ENCODE data around the gene PSMA8.
A peak's percentile ranks its signal among the peaks of the same experiment; 100 is the strongest.

Gene PSMA8

GRCh38 chr18:26226229-26227050 lies 92.8 kb downstream of the PSMA8 start, which contains the start of gene TAF4B (continued):
- TF ChIP-seq SCRT1 (tag by site-specific recombination; IDR thresholded peaks at IDR 0.05; ENCODE audit: borderline replicate concordance) (no peak), ZNF518A (tag by site-specific recombination; conservative IDR thresholded peaks at IDR 0.05; ENCODE audit: low read depth) (0 out of 2 replicates have a peak, but pooled peaks have one; percentile 4), ZNF704 (tag by site-specific recombination; IDR thresholded peaks at IDR 0.05) (no peak), MYNN (tag by site-specific recombination; IDR thresholded peaks at IDR 0.05; ENCODE audit: borderline replicate concordance) (no peak), ZSCAN4 (tag by site-specific recombination; IDR thresholded peaks at IDR 0.05) (no peak), ZNF510 (tag by site-specific recombination; IDR thresholded peaks at IDR 0.05; ENCODE audit: insufficient replicate concordance) (no peak), GLI4 (tag by site-specific recombination; IDR thresholded peaks at IDR 0.05) (no peak; the same call in 1 of the 2 replicates), ZNF311 (tag by site-specific recombination; IDR thresholded peaks at IDR 0.05; ENCODE audit: borderline replicate concordance) (no peak), ZNF792 (tag by site-specific recombination; IDR thresholded peaks at IDR 0.05) (peak; percentile 73; the same call in 1 of the 2 replicates), ZNF37A (tag by site-specific recombination; IDR thresholded peaks at IDR 0.05) (no peak), ZNF202 (tag by site-specific recombination; IDR thresholded peaks at IDR 0.05; ENCODE audit: borderline replicate concordance) (no peak), CTCF (tag by site-specific recombination; IDR thresholded peaks at IDR 0.05) (no peak), ZNF654 (tag by site-specific recombination; IDR thresholded peaks at IDR 0.05; ENCODE audit: low read depth) (no peak), ZNF488 (tag by site-specific recombination; IDR thresholded peaks at IDR 0.05) (no peak), KLF10 (tag by site-specific recombination; IDR thresholded peaks at IDR 0.05) (no peak), ZNF169 (tag by site-specific recombination; IDR thresholded peaks at IDR 0.05) (no peak), MZF1 (tag by site-specific recombination; IDR thresholded peaks at IDR 0.05; ENCODE audit: borderline replicate concordance) (no peak), OVOL3 (tag by site-specific recombination; IDR thresholded peaks at IDR 0.05) (no peak), ZNF16 (tag by site-specific recombination; IDR thresholded peaks at IDR 0.05; ENCODE audit: low read depth) (no peak), ZNF157 (tag by site-specific recombination; IDR thresholded peaks at IDR 0.05) (no peak), ZNF221 (tag by site-specific recombination; IDR thresholded peaks at IDR 0.05; ENCODE audit: borderline replicate concordance) (no peak), ZSCAN23 (tag by site-specific recombination; IDR thresholded peaks at IDR 0.05) (no peak), TRIM28 (IDR thresholded peaks at IDR 0.05; ENCODE audit: borderline replicate concordance, low read length) (no peak), ZNF26 (tag by site-specific recombination; IDR thresholded peaks at IDR 0.05) (no peak), ATF2 (tag by site-specific recombination; IDR thresholded peaks at IDR 0.05; ENCODE audit: low read depth) (peak; percentile 95), ZNF394 (tag by site-specific recombination; IDR thresholded peaks at IDR 0.05; ENCODE audit: borderline replicate concordance) (no peak; the same call in 1 of the 2 replicates)
